ENCODE measurements around the gene MAGEA2B. TPM values are rescaled to one million over a fixed set of nuclear protein-coding genes. Genes with fewer than 3 reads are reported as not detected.
"Not testable (repeated sequence)": the region's sequence is repeated elsewhere in the genome, so short reads cannot be mapped to it uniquely, and the experiment has no call there.

Gene MAGEA2B
- total and polyA plus RNA-seq, 4 donors, result not detected

DNA sequence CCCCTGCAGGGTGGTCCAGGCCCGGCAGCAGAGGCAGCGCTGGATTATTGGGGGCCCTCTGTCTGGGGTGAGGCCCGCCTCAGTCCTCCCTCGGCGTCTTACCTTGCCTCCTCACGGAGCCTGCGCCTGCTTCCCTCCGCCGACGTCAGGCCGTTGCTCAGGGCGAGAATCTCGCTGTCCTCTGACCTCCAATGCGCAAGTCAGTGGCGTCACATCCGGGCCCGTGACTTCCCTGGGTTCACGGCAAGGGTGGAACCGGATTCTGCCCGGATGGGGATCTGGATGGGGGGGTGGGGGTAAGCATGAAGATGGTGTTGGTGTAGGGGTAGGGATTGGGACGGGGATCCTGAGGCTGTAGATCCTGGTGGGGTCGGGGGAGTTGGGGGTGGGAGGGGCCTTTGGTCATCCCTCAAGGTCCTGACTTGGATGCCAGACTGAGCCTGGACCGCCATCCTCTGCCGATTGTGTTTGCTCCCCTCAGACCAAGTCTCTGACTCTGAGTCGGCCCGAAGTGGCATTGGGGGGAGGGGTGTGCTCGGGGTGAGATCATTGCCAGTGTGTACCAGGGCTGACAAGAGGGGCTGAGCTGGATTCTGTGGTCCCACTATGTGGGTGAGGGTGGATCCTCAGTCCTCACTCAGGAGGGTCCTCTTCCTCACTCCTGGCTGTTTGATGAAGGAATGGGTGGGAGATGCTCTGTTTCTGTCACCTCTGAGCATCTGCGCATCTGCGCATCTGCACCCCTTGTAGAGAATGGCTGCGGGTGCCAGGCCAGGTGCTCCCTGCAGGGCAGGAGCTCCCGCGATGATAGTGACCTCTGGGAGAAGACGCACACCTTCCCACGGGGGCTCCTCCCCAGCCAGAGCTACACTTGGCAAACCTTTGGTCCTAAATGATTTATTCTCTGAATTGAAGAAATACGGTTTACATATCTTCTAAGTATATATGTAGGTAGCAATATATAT, 39.5 kb downstream of the MAGEA2B start, which contains the start of gene MAGEA2:
TSS of gene MAGEA2 (minus strand) at position 157 of the 965 bp plus-strand sequence. CDS start 2,479 bp downstream, outside the sequence.
- H3K4me3 ChIP-seq (ENCODE audit: low read length in 2 of 2); H3K27ac ChIP-seq (ENCODE audit: low read depth in 1 of 2, low read length in 2 of 2); DNase-seq; intact Hi-C loops (cut with DNase I); H3K4me1 ChIP-seq (ENCODE audit: control insufficient read depth in 1 of 2, insufficient read depth in 2 of 2, low read length in 2 of 2); H3K27me3 ChIP-seq (ENCODE audit: control insufficient read depth in 1 of 2, insufficient read depth in 2 of 2, low read length in 1 of 2); H3K36me3 ChIP-seq (ENCODE audit: control insufficient read depth in 1 of 2, insufficient read depth in 2 of 2, low read length in 1 of 2); H3K9me3 ChIP-seq (ENCODE audit: control insufficient read depth, low read length); ATAC-seq (ENCODE audit: low FRiP score): not testable (repeated sequence)
- no CpG with 5 or more reads among the region's 35 CpGs for WGBS, 2 donors

DNA sequence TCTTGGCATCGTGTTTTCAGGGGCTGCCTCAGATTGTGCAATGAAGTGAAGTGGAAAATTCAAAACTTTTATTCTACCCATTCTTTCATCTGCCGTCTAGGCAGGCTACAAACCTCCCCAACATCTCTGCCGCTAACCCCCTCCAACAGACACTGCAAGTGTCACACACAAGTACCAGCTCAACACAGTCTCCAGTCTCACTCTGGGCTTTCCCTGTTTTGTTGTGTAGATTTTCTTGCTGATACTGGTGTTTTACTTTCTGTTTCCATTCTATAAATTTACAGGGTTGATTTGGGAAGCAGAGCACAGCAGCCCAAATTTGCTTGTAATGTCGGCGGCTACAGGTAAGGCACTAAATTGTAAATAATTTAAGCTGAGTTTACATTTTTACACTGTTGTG, 40.4 kb downstream of the MAGEA2B start:
- H3K9me3 ChIP-seq (ENCODE audit: control insufficient read depth, low read length); H3K36me3 ChIP-seq (ENCODE audit: control insufficient read depth in 1 of 2, insufficient read depth in 2 of 2, low read length in 1 of 2); H3K4me3 ChIP-seq (ENCODE audit: low read length in 2 of 2); H3K27me3 ChIP-seq (ENCODE audit: control insufficient read depth in 1 of 2, insufficient read depth in 2 of 2, low read length in 1 of 2); intact Hi-C loops (cut with DNase I); H3K27ac ChIP-seq (ENCODE audit: low read depth in 1 of 2, low read length in 2 of 2); DNase-seq; ATAC-seq (ENCODE audit: low FRiP score); H3K4me1 ChIP-seq (ENCODE audit: control insufficient read depth in 1 of 2, insufficient read depth in 2 of 2, low read length in 2 of 2): not testable (repeated sequence)
- no CpG with 5 or more reads among the region's 5 CpGs for WGBS, 2 donors

DNA sequence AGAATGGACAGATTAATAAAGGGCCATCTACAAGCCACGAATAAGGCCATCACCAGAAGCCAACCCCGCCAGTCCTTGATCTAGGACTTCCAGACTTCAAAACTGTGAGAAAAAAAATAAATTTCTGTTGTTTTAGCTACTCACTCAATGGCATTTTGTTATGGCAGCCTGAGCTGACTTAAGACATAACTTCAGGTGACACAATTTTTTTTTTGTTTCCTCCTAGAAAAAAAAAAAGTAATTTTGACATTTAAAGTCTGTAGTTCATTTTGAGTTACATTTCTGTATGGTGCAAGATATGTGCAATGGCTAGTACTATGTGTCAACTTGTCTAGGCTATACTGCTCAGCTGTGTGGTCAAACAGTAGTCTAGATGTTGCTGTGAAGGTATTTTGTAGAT, 44.5 kb downstream of the MAGEA2B start, which contains the start of gene CSAG3:
TSS of gene CSAG3 (plus strand) at position 301 of the 400 bp plus-strand sequence.
- WGBS, 2 donors, result no CpG with 5 or more reads among the region's 2 CpGs
- DNase-seq; H3K27ac ChIP-seq (ENCODE audit: low read depth in 1 of 2, low read length in 2 of 2); H3K4me3 ChIP-seq (ENCODE audit: low read length in 2 of 2); H3K4me1 ChIP-seq (ENCODE audit: control insufficient read depth in 1 of 2, insufficient read depth in 2 of 2, low read length in 2 of 2); H3K27me3 ChIP-seq (ENCODE audit: control insufficient read depth in 1 of 2, insufficient read depth in 2 of 2, low read length in 1 of 2); intact Hi-C loops (cut with DNase I); H3K36me3 ChIP-seq (ENCODE audit: control insufficient read depth in 1 of 2, insufficient read depth in 2 of 2, low read length in 1 of 2); H3K9me3 ChIP-seq (ENCODE audit: control insufficient read depth, low read length); ATAC-seq (ENCODE audit: low FRiP score): not testable (repeated sequence)

DNA sequence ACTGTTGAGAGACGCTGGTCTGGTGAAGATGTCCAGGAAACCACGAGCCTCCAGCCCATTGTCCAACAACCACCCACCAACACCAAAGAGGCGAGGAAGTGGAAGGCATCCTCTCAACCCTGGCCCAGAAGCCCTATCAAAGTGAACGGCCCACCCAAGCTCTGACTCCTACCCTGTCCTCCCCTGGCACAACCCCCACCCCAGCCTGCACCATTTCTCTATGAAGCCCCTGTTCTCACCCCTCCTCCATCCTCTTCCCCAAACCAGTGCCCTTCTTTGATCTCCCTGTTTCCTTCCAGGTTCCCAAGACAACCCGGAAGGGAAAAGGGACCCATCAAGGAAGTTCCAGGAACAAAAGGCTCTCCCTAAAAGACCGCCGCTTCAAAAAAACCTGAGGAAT, 45.1 kb downstream of the MAGEA2B start:
- ATAC-seq (ENCODE audit: low FRiP score), result peak; percentile 52
- H3K27ac ChIP-seq (ENCODE audit: low read depth in 1 of 2, low read length in 2 of 2); H3K9me3 ChIP-seq (ENCODE audit: control insufficient read depth, low read length); DNase-seq; H3K4me1 ChIP-seq (ENCODE audit: control insufficient read depth in 1 of 2, insufficient read depth in 2 of 2, low read length in 2 of 2); H3K27me3 ChIP-seq (ENCODE audit: control insufficient read depth in 1 of 2, insufficient read depth in 2 of 2, low read length in 1 of 2); H3K36me3 ChIP-seq (ENCODE audit: control insufficient read depth in 1 of 2, insufficient read depth in 2 of 2, low read length in 1 of 2); intact Hi-C loops (cut with DNase I); H3K4me3 ChIP-seq (ENCODE audit: low read length in 2 of 2): not testable (repeated sequence)
- 62 to 79% methylated on average over 3 to 4 of the region's 7 CpGs for WGBS, 2 donors

DNA sequence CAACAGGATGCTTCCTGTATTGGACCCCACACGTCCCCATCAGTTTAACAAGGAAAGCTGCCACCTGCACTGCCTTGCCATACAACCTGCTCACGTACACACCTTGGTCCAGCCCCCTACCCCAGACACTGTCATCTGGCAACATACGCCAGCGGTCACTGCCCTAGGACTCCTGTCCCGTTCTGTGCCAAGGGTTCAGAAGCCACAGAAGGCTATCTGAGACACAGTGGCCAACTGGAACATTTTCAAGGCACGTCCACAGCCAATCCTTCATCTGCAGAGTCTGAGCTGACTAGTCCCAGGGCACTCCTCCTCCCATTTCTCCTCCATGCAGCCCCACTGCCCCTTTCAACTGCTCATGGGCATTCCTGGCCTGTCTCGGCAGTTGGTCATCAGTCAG, 47.2 kb downstream of the MAGEA2B start:
- H3K27me3 ChIP-seq (ENCODE audit: control insufficient read depth in 1 of 2, insufficient read depth in 2 of 2, low read length in 1 of 2); intact Hi-C loops (cut with DNase I); H3K27ac ChIP-seq (ENCODE audit: low read depth in 1 of 2, low read length in 2 of 2); H3K4me1 ChIP-seq (ENCODE audit: control insufficient read depth in 1 of 2, insufficient read depth in 2 of 2, low read length in 2 of 2); DNase-seq; H3K9me3 ChIP-seq (ENCODE audit: control insufficient read depth, low read length); H3K36me3 ChIP-seq (ENCODE audit: control insufficient read depth in 1 of 2, insufficient read depth in 2 of 2, low read length in 1 of 2); H3K4me3 ChIP-seq (ENCODE audit: low read length in 2 of 2): not testable (repeated sequence)
- ATAC-seq (ENCODE audit: low FRiP score), result peak; percentile 29
- 70 to 85% methylated on average over 2 to 4 of the region's 7 CpGs for WGBS, 2 donors

DNA sequence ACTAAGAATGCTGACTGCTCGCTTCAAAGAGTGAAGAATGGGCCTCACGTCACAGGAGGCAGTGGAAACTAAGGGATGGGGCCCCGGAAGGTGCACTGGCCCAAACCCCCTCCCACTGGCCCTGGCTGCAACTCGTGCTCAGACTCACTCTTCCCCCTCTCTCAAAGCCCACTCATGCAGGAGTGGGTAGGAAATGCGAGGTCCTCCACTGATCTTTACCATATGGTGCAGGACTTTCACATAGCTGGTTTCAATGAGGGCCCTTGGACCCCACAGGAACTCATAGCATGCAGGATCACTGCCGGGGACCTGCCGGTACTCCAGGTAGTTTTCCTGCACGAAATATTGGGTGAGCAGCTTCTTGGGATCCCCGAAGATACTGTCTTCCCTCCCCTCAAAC, 52.1 kb downstream of the MAGEA2B start:
- WGBS, 2 donors, result 68 to 77% methylated on average over 9 of the region's 9 CpGs
- ATAC-seq (ENCODE audit: low FRiP score); H3K4me3 ChIP-seq (ENCODE audit: low read length in 2 of 2); intact Hi-C loops (cut with DNase I); H3K27me3 ChIP-seq (ENCODE audit: control insufficient read depth in 1 of 2, insufficient read depth in 2 of 2, low read length in 1 of 2); H3K9me3 ChIP-seq (ENCODE audit: control insufficient read depth, low read length); H3K27ac ChIP-seq (ENCODE audit: low read depth in 1 of 2, low read length in 2 of 2); H3K4me1 ChIP-seq (ENCODE audit: control insufficient read depth in 1 of 2, insufficient read depth in 2 of 2, low read length in 2 of 2); H3K36me3 ChIP-seq (ENCODE audit: control insufficient read depth in 1 of 2, insufficient read depth in 2 of 2, low read length in 1 of 2): not testable (repeated sequence)
- DNase-seq, result peak in 1 of 2 donors; percentile 26

Other genes with a start within 250 kb of the MAGEA2B start
- gene GABRQ, start 76.7 kb upstream of the MAGEA2B start, total RNA-seq, result under 1 TPM in 1 of 2 donors, not detected in 1; 0.06 TPM
- not detected for gene GABRQ, start 76.7 kb upstream of the MAGEA2B start, polyA plus RNA-seq
- gene MAGEA3, start 15.8 kb upstream of the MAGEA2B start, total RNA-seq, result not detected
- not detected for gene MAGEA3, start 15.8 kb upstream of the MAGEA2B start, polyA plus RNA-seq
- not detected for gene CSAG2, start 5.4 kb upstream of the MAGEA2B start, total RNA-seq
- gene CSAG2, start 5.4 kb upstream of the MAGEA2B start, polyA plus RNA-seq, result not detected
- gene CSAG1, start 19.1 kb downstream of the MAGEA2B start, total RNA-seq, result not detected
- not detected for gene CSAG1, start 19.1 kb downstream of the MAGEA2B start, polyA plus RNA-seq
- not detected for gene MAGEA12, start 19.1 kb downstream of the MAGEA2B start, total RNA-seq
- not detected for gene MAGEA12, start 19.1 kb downstream of the MAGEA2B start, polyA plus RNA-seq
- not detected for gene MAGEA2, start 39.2 kb downstream of the MAGEA2B start, total RNA-seq
- not detected for gene MAGEA2, start 39.2 kb downstream of the MAGEA2B start, polyA plus RNA-seq
- not detected for gene CSAG3, start 44.6 kb downstream of the MAGEA2B start, total RNA-seq
- not detected for gene CSAG3, start 44.6 kb downstream of the MAGEA2B start, polyA plus RNA-seq
- not detected for gene MAGEA6, start 55.1 kb downstream of the MAGEA2B start, total RNA-seq
- not detected for gene MAGEA6, start 55.1 kb downstream of the MAGEA2B start, polyA plus RNA-seq
- gene CETN2, start 116.1 kb downstream of the MAGEA2B start, total RNA-seq, result 10 to 100 TPM; 22.1 to 22.8 TPM
- gene CETN2, start 116.1 kb downstream of the MAGEA2B start, polyA plus RNA-seq, result 10 to 100 TPM; 38.7 to 38.9 TPM
- gene NSDHL, start 116.4 kb downstream of the MAGEA2B start, total RNA-seq, result 1 to 10 TPM; 8.1 to 9.4 TPM
- 10 to 100 TPM; 10.0 to 10.1 TPM for gene NSDHL, start 116.4 kb downstream of the MAGEA2B start, polyA plus RNA-seq
- gene ZNF185, start 183.4 kb downstream of the MAGEA2B start, total RNA-seq, result 10 to 100 TPM in 1 of 2 donors, 1 to 10 TPM in 1; 8.0 to 13.5 TPM
- gene ZNF185, start 183.4 kb downstream of the MAGEA2B start, polyA plus RNA-seq, result 1 to 10 TPM; 2.6 to 4.8 TPM